Activated effector memory CD4-positive, alpha-beta T cell treated with Interleukin-2 at 50 U/mL for 16 hours (primary cell): Measurements from ENCODE around the gene DCAF7.

Source experiments
- DNase-seq: peaks from one replicate; pipeline ENCODE4 v3.0.0-alpha.2; 2020

DCAF7 gene

DNA sequence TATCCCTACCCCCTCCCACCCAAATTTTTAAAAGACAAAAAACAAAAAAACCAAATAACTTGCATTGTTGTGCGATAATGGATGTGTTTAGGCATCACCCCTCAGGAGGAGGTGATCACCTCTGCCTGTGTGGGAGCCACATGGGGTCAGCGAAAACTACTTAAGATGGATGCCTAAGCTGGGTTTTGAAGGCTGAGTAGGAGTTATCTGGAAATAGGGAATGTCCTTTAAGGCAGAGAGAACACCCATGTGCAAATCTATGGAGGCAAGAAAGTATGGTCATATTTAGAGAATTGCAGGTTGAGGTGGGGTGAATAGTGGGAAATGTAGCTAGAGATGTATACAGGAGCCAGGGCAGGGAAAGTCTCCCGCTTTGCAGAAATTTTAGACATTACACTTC is 44.9 kb downstream of the DCAF7 start:
- DNase-seq: no peak

DNA sequence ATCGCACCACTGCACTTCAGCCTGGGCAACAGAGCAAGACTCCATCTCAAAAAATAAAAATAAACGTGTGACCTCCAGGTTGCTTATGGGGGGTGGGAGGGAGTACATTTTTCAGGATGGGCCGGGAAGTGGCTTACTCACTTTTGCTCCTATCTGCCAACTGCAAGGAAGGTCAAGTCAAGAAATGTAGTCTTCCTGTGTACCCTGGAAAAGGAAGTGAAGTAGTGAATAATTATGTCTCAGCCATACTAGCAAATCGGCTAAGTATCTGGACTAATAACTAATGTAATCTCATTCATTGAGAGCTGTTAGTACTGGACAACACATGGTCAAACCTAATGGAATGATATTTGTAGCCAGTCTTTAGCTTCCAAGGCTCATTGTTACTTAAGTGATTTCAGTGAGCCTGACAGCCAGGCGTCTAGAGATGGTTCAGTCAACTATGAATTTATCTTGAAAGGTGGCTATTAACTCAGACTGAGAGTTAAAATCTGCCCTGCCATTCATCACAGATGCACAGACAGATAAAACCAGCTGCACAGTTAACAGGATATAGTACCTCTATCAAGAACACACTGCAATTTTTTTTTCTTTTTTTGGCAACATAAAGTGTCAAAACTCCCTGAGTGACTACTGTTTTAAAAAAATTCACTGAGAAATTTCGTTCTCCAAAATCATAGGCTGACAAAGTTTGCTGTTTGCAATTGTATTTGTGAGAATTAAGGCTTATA is 46.7 kb downstream of the DCAF7 start:
- DNase-seq: no peak

DNA sequence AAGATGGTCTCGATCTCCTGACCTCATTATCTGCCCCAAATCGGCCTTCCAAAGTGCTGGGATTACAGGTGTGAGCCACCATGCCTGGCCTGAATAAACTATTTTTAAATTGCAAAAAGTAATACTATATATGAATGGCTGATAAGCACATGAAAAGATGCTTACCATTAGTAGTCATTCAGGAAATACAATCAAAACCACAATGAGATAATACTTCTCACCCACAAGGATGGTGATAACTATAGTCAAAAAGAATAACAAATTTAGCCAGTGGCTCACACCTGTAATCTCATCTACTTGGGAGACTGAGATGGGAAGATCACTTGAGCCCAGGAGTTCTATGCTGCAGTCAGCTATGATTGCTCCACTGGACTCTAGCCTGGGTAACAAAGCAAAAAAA is 48.0 kb downstream of the DCAF7 start:
- DNase-seq: no peak

DNA sequence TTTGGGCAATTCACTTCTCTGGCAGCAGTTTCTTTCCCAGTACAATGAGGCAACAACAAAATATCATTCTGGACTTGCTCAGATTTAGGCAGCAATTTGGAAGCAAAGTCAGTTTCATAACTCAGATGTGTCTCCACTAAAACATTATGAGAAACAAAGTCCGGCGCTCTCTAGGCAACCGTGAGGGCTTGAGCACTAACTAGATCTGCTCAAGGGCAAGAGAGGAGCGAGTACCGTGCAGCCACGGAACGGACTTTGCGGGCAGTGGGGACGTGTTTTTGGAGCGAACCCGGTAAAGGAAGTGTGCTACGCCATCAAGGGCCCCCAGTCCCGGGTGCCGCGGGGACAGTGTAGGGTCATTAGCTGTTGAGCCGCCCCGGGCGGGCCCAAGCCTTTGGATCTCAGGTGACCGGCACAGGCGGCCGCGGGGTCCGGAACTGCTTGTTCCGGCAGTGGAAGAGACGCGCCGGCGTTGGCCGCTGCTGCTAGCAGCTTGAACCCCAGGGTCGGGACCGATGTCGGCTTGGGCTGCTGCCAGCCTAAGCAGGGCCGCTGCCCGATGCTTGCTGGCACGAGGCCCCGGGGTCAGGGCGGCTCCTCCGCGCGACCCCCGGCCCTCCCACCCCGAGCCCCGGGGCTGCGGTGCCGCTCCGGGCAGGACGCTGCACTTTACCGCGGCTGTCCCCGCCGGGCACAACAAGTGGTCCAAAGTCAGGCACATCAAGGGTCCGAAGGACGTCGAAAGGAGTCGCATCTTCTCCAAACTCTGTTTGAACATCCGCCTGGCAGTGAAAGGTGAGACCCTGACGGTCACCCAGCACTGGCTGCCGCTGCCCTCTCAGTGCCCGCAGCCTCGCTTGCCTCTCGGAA is 50.5 kb downstream of the DCAF7 start, which contains the start of gene TACO1:
TSS of gene TACO1 (plus strand) at position 327 of the 870 bp plus-strand sequence. CDS start at position 516, 189 bp downstream.
- peak; percentile 66 for DNase-seq

DNA sequence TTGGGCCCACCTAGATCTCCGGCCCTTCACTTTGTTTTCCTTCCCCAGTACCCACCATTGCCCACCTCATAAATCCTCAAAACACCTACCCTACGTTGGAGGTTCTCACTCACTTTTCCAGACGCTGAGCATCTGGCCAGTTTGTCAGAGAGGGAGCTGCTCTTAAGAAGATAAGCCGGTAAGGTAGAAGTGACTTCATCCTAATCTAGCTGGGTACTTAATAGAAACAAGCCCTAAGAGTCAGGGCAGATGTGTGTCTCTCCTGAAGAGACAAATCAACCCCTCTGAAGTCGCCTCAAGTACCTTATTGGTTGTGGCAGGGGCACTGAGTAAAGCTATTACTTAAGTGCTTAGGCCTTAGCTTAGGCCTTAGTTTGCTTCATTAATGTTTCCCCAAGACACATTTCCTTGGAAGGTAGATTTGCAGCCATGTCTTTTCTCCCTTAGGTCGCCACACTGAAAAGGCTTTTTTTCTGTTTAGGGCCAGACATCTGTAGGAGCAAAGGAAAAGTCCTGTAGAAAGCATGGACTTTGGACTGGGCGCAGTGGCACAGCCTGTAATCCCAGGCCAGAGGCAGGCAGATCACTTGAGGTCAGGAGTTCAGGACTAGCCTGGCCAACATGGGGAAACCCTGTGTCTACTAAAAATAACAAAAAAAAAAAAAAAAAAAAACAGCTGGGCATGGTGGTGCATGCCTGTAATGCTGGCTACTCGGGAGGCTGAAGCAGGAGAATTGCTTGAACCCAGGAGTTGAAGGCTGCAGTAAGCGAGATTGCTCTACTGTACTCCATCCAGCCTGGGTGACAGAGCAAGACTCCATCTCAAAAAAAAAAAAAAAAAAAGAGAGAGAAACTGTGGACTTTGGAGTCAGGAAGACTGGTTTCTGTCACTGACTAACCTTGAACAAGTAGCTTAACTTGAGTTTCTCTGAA is 51.4 kb downstream of the DCAF7 start:
- DNase-seq: no peak

DNA sequence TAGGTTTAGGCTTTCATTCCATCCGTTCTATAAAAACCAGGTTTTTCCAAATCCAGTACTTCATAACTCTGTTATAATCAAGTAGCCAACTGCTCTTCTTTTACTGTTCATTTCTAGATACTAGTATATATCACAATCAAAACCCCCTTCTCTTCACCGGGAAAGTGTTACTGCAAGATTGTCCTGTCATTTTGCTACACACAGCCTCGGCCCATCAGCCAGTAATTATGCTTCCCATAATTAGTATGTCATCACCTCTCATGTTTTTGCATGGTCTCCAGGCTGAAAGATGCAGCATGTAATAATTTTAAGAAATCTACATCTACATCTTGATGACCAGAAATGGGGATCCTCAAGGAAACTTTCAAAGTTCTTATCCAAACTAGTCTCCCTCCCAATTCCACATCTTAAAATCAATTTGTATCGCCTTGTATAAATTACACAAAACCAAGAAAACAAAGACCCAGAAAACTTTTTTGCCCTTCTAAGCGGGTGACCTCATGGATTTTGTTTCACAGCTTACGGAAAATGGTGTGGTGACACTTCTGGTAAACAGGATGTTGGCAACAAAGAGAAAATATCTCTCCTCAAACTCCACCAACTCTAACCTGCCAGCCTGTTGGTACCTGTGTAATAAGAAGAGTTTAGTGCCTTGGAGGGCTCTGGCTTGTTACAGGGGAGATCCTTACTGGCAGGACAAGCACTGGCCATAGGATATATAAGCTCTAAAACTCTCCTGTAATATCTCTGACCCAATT is 59.7 kb downstream of the DCAF7 start:
- DNase-seq: no peak

DNA sequence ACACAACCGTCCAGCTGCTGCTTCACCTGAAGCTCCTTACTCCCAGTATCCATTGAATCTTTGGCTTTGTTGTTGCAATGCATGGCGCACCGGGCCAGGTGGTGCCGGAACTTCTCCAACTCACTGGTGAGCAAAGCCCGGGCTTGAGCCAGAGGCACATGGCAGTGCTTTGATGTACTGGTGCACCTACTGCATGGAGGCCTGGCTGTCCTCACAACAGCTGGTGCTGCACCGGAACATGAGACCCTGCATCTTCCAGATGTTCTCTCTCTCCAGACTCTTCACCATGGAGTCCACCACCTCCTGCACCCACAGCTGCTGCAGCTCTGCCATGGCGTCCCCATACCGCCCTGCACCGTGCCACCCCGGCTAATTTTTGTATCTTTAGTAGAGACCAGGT is 60.6 kb downstream of the DCAF7 start:
- DNase-seq: no peak

DNA sequence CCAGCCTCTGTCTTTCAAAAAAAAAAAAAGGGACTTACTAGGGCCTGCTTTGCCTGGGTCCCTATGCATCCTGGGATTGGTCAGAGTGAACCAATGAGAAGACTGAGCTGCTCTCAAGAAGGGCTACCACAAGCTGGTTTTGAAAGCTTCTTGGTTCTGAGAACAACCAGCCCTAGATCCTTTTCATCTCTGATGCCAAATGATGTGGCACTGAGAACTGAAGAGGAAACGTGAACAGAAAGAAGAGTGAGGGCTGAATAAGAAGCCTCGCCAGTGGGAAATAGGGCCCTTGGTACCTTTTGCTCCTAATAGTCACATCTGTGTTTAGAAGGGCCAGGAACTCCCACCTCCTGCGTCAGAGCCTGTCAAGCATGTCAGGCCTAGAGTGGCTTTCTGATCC is 61.1 kb downstream of the DCAF7 start:
- no peak for DNase-seq

DNA sequence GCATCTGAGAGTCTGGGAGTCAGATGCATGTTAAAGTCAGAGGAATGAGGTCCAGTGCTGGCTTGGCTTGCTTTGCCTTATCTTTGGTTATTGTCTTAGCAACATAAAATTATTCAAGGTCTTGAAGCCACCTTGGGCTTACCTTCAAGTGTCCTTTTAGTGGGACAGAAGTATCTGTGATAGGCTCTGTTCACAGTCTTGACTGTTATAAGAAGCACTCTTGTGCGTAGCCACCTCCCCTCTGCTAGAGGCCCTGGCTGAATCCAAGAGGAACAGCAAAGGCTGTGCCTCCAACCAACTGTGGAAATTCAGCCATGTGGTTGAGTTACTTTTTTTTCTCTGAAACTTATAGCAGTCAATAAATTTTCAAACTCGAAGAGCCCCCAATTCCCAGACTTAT is 63.4 kb downstream of the DCAF7 start:
- no peak for DNase-seq

DNA sequence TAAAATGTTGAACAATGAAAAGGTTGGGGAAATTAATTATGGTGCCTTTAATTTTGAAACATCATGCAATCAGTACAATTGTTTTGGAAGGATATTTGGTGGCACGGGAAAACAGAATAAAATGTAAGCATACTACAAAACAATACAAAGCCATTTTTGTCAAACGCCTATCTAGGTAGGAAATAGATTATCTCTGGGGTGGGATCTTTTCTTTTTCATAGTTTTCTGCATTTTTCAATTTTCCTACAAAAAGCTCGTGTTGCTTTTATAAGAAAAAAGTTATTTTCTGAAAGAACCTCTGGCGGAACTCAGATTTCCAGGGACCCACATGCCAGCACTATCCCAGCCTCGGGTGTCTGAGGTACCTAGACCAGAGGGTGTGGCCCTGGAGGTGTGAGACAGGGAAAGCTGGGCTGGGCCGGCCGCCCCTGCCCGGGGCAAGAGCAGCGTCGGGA is 71.0 kb downstream of the DCAF7 start:
- DNase-seq: no peak

DNA sequence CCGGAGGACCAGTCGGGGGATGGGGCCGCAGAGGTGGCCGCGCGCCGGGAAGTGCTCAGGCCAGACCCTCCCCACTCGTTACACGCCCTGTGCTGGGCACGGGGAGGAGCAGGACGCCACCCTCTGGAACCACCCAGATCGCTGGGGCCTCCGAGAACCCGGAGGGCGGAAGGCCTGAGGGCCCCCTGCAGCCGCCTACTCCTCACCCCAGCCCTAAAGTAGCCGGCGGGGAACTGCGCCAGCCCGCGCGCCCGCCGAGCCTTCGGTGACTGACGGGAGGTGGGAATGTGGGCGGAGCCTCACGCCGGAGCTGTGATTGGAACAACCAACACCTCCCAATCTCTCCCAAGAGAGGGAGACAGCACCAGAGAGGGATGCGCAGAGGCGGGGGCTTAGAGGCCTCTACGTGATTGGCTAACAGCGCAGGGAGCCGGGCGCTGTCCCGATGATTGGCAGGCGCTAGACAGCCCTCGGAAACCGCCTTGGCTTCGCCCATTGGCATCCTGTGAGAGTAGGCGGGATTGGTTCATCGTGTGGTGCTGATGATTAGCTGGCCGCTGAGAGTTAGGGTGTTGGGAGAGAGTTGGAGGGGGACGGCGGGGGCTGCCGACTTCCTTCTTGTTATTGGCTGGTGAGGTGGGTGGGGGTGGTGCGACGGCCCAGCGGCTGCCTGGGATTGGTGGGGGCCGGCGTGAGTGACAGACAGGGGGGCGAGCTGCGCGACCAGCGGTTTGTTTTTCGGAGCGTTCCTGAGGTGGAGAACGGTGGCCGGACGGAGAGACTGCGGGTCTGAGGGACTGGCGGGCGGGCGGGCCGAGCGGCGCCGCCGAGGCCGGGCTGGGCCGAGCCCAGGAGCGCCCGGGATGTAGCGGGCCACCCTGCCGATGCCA is 71.7 kb downstream of the DCAF7 start, which contains the start of gene MAP3K3:
TSS of gene MAP3K3 (plus strand) at position 734 of the 890 bp plus-strand sequence. CDS start 343 bp downstream, outside the sequence.
- peak; percentile 96 for DNase-seq

DNA sequence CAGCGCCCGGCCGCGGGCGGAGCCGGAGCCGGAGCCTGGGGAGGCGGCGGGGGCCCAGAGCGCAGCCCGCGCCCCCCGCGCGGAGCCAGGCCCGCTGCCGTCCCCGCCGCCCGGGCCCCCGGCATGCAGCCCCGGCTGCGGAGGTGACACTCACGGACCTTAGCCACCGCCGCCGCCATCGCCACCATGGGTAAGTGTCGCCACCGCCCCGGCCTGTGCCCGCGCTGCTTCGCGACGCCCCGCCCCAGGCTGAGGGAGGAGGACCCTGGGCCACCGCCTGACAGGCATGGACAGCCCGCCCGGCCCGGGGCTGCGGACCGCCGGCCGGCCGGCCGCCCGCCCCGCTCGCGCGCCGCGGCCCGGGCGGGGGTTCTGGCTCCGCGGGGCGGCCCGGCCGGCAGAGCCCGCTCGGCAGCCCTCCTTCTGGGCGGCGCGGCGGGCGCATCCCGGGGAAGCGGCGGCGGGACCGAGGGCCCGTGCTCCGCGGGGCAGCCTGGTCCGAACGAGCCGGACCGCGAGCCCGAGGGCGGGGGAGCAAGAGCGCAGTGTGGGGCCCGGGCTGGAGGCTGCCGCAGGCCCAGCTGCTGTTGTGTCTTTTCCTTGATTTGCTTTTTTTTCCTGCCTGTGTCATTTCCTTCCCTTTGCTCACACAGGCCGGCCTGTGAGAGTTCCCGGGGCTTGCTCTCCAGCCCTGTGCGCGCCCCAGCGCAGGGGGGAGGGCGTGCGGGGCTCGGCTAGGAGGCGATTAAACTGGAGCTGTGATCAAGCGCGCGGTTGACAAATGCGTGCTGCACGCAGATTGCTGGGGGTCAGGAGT is 72.5 kb downstream of the DCAF7 start:
- DNase-seq: peak; percentile 53

DNA sequence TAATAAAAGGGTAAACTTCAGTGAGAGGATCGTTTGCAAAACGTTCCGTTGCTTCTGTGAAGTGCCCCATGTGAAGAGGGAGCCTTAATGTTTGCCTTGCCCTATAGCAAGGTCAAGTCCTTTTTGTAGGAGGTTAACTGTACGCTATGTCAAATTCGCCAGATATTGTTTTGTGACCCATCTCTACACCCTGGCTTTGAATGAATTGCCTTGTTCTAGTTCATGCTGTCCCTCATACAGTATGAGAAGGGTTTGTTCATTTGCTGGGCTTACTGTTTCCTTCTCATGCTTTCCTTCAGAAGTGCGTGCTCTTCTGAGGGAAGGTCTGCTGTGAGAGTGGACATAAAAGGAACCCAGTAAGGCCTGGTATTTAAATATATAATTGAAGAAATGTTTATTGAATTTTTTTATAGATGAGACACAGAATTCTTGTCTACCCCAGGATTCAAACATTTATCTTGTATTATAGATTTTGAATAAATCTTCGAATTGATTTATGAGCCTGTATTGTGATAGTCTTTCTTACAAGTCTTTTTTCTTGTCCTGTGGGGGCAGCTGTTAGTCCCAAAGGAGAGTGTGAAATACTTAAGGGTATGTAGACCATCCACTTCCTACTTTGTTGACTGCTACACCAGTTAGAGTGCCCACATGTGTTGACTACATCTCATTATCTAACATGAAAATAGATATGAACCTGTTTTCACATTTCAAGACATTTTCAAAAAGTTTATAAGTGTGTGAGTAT is 73.7 kb downstream of the DCAF7 start:
- DNase-seq: no peak

DNA sequence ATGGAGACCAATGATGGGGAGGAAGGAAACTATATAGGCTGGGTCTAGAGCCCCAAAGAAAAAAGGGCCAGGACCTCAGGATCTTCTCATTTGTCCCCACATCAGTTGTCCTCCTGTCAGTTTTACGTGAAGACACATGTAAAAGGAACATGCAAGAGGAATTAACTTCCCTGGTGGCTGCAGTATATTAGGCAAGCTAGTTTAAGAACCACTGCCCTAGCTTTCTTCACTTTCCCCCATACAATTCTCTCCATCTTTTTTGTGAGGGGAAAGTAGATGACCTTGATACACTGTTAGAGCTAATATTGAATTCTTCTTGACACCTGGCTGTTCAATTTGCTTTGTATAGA is 74.2 kb downstream of the DCAF7 start:
- DNase-seq: no peak

DNA sequence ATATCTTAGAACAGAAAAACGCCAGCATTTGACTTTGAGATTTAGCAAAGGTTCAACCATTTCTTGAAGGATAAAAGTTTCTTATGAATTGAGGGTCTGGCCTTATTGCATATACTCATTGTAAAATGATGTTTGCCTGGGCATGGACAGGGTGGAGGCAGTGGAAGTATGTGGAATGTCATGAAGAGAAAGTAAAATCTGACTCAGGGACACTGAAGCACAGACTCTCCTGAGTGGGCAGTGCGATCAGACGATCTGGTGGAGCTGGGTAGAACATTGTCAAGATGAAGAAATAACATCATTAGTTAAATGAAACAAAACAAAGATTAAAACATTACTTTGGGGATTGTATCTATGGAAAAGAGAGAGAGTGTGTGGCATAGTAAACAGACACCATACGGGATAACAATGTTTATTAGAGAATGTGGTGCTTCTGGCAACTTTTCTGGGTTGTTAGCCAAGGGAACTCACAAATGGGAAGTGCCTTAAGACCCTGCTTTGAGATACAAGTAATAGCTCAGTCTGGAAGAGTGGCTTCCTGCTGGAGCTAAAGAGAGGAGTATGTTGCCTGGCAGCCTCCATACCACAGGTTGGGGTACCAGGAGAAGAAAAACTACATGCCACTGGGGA is 76.4 kb downstream of the DCAF7 start:
- no peak for DNase-seq

DNA sequence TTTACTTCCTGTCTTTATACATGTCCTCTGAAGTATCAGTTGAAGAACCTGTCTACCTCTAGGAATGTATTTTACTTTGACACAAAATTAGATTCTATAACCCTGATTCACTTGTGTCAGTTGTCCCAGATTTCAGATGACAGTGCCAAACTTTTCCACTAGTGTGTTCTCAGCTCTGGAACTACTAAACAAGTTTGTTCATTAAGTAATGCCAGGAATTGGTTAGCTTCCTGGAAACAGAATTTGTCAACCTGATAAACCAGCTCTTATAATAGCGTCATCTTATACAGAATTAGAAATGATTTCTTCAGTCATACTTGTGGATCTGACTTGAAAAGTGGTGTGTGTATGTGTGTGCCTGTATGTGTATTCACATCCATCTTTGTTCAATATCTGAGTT is 79.3 kb downstream of the DCAF7 start:
- no peak for DNase-seq

DNA sequence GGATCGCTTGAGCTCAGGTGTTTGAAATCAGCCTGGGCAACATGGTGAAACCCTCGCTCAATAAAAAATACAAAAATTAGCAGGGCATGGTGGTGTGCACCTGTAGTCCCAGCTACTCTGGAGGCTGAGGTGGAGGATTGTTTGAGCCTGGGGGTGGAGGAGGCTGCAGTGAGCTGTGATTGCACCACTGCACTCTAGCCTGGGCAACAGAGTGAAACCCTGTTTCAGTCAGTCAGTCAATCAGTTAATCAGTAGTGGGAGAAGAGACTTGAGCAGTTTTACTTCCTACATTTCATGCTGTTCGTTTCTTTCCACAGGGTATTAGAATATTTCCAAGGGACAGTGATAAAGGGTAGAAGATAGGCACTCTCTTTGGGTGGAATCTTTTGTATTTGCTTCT is 80.8 kb downstream of the DCAF7 start:
- DNase-seq: no peak

DNA sequence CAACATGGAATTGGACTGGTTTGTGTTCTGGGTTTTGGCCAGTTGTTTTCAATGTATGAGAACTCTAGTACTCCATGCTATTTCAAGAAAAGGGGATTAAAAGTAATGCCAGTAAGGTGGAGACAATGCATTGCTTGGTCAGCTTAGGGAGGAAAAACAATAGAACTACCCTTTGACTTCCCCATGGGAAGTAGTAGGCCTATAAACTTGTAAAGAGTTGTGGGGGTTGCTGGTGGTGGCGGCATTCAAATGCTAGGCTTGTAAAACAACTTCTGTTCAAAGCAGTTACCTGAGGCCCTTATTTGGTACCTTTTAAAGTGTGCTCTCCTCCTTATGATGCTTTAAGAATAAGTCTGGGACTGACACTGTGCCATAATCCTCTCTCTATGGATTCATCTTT is 81.3 kb downstream of the DCAF7 start:
- DNase-seq: no peak

DNA sequence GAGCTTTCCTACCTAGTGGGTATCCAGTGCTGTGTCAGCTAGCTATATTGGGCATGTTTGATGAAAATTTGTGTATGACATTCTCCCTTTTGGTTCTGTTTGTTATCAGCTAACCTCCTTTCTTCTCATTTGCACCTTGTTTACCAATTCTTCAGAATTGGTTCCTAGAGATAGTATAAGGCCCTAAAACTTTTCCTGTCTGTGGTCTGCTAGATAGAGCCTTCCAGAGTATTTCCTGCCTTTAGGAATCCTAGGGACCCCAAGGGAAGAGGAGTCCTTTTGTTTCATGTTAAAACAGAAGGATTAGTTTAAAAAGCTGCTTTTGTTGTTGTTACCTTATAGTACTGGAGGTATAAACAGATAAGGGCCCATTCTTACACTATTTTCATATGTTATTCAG is 83.5 kb downstream of the DCAF7 start:
- DNase-seq: no peak
